Measurements from ENCODE around the gene KRTAP2-4.
"Not testable (repeated sequence)": the region's sequence is repeated elsewhere in the genome, so short reads cannot be mapped to it uniquely, and the experiment has no call there.

The KRTAP2-4 gene

GRCh38 chr17:41065829-41066624, at the start of gene KRTAP2-4:
Gene KRTAP2-4 (minus strand): TSS chr17:41065879. CDS start chr17:41065845, 34 bp downstream.
- peak; percentile 33 for DNase-seq (ENCODE audit: low read depth)

GRCh38 chr17:41111151-41111885, 45.6 kb upstream of the KRTAP2-4 start:
- no peak for DNase-seq (ENCODE audit: low read depth)

GRCh38 chr17:41108728-41109386, 43.2 kb upstream of the KRTAP2-4 start:
- DNase-seq (ENCODE audit: low read depth), result not testable (repeated sequence)

- DNase-seq (ENCODE audit: low read depth), result no peak
Measured at GRCh38 chr17:41107941-41108450, 42.3 kb upstream of the KRTAP2-4 start.

- not testable (repeated sequence) for DNase-seq (ENCODE audit: low read depth)
Measured at GRCh38 chr17:41105347-41105746, 39.7 kb upstream of the KRTAP2-4 start, which contains the start of gene KRTAP4-9. Gene KRTAP4-9 (plus strand): TSS chr17:41105389. CDS start chr17:41105389, 0 bp downstream.

- DNase-seq (ENCODE audit: low read depth), result peak; percentile 14
Measured at GRCh38 chr17:41104386-41105038, 38.8 kb upstream of the KRTAP2-4 start.

GRCh38 chr17:41103896-41104295, 38.2 kb upstream of the KRTAP2-4 start:
- DNase-seq (ENCODE audit: low read depth), result no peak

GRCh38 chr17:41101586-41102259, 36.0 kb upstream of the KRTAP2-4 start, which contains the start of gene KRTAP4-16:
Gene KRTAP4-16 (minus strand): TSS chr17:41102209. CDS start chr17:41102209, 0 bp downstream.
- no peak for DNase-seq (ENCODE audit: low read depth)

GRCh38 chr17:41099682-41100480, 34.2 kb upstream of the KRTAP2-4 start:
- peak; percentile 54 for DNase-seq (ENCODE audit: low read depth)

- peak; percentile 26 for DNase-seq (ENCODE audit: low read depth)
Measured at GRCh38 chr17:41098481-41098880, 32.8 kb upstream of the KRTAP2-4 start.

- no peak for DNase-seq (ENCODE audit: low read depth)
Measured at GRCh38 chr17:41098042-41098441, 32.4 kb upstream of the KRTAP2-4 start, which contains the start of gene KRTAP4-8. Gene KRTAP4-8 (minus strand): TSS chr17:41098142. CDS start chr17:41098084, 58 bp downstream.

GRCh38 chr17:41096055-41096454, 30.4 kb upstream of the KRTAP2-4 start:
- DNase-seq (ENCODE audit: low read depth), result no peak

- not testable (repeated sequence) for DNase-seq (ENCODE audit: low read depth)
Measured at GRCh38 chr17:41088760-41089352, 23.2 kb upstream of the KRTAP2-4 start.

- DNase-seq (ENCODE audit: low read depth), result not testable (repeated sequence)
Measured at GRCh38 chr17:41084100-41084856, 18.6 kb upstream of the KRTAP2-4 start, which contains the start of gene KRTAP4-7. Gene KRTAP4-7 (plus strand): TSS chr17:41084150. CDS start chr17:41084207, 57 bp downstream.

- DNase-seq (ENCODE audit: low read depth), result not testable (repeated sequence)
Measured at GRCh38 chr17:41083427-41083826, 17.7 kb upstream of the KRTAP2-4 start.

- no peak for DNase-seq (ENCODE audit: low read depth)
Measured at GRCh38 chr17:41082626-41083025, 16.9 kb upstream of the KRTAP2-4 start.

GRCh38 chr17:41076788-41077187, 11.1 kb upstream of the KRTAP2-4 start:
- DNase-seq (ENCODE audit: low read depth), result no peak

- no peak for DNase-seq (ENCODE audit: low read depth)
Measured at GRCh38 chr17:41073676-41074075, 8.0 kb upstream of the KRTAP2-4 start.

All from fibroblast of gingiva (primary cell).